Upper lobe of left lung (tissue), 4 donors: ENCODE measurements around the gene ATAD2B.

Experiments used
- CTCF ChIP-seq, 6 experiments: fragments of 450-650 bp in 4 of 6; fragments of 200-600 bp in 2 of 6; sonication (generic) in 2 of 6; IDR thresholded peaks; one replicate each; pipeline ENCODE4 v1.5.1; 2016 to 2019; ENCODE audit warnings: antibody characterized with exemption in 6 of 6
- EP300 ChIP-seq, 4 donors: sonication (generic); formaldehyde crosslinking; IDR thresholded peaks; one replicate each; pipeline ENCODE4 v1.5.1; 2017; ENCODE audit warnings: antibody characterized with exemption in 4 of 4, control low read depth in 2 of 4
- POLR2A ChIP-seq, 4 donors: fragments of 450-650 bp; IDR thresholded peaks; one replicate each; pipeline ENCODE4 v1.5.1; 2016 to 2017; ENCODE audit warnings: antibody characterized with exemption in 4 of 4, mild to moderate bottlenecking in 2 of 4
- POLR2AphosphoS5 ChIP-seq, 2 donors: sonication (generic); formaldehyde crosslinking; IDR thresholded peaks; one replicate each; pipeline ENCODE4 v1.5.1; 2017; ENCODE audit warnings: antibody characterized with exemption in 2 of 2

GRCh38 chr2:23827287-23827686 lies 99.6 kb downstream of the ATAD2B start:
- no peak for TF ChIP-seq CTCF (IDR thresholded peaks at IDR 0.05)
- TF ChIP-seq POLR2A (IDR thresholded peaks at IDR 0.05), result no peak
- no peak for TF ChIP-seq POLR2AphosphoS5 (IDR thresholded peaks at IDR 0.05)
- no peak for TF ChIP-seq EP300 (IDR thresholded peaks at IDR 0.05)
